Left renal pelvis (tissue), 4 donors: ENCODE results near the gene C7orf33. TPM values are rescaled to one million over a fixed set of nuclear protein-coding genes. Genes with fewer than 3 reads are reported as not detected.
"Not testable (repeated sequence)": the region's sequence is repeated elsewhere in the genome, so short reads cannot be mapped to it uniquely, and the experiment has no call there.

ENCODE experiments used
- DNase-seq, 4 donors: peaks; one replicate each; pipeline ENCODE4 v3.0.0-alpha.2; 2013; ENCODE audit warnings: low read depth in 4 of 4, low spot score in 3 of 4
- polyA plus RNA-seq, 4 donors: library from polyadenylated mRNA; unstranded; fragments of 120-200 nt; gene quantifications; one replicate each; pipeline ENCODE4 v1.2.1, GENCODE V29; 2013; ENCODE audit not compliant: insufficient read length in 4 of 4

C7orf33 gene
- polyA plus RNA-seq, 4 donors: not detected

- no peak for DNase-seq
Measured at GRCh38 chr7:148579366-148579765, 11.2 kb upstream of the C7orf33 start.

- DNase-seq: no peak
Measured at GRCh38 chr7:148580446-148580845, 10.1 kb upstream of the C7orf33 start.

- DNase-seq: no peak
Measured at GRCh38 chr7:148581624-148582023, 8.9 kb upstream of the C7orf33 start.

- DNase-seq: no peak
Measured at GRCh38 chr7:148584154-148584827, 6.3 kb upstream of the C7orf33 start.

GRCh38 chr7:148585399-148585798 is 5.2 kb upstream of the C7orf33 start:
- no peak for DNase-seq

GRCh38 chr7:148587076-148587475 is 3.5 kb upstream of the C7orf33 start:
- no peak for DNase-seq

- DNase-seq: no peak
Measured at GRCh38 chr7:148588168-148588567, 2.4 kb upstream of the C7orf33 start.

- DNase-seq: no peak
Measured at GRCh38 chr7:148588670-148589131, 1.9 kb upstream of the C7orf33 start.

- no peak for DNase-seq
Measured at GRCh38 chr7:148589640-148590039, 926 bp upstream of the C7orf33 start.

GRCh38 chr7:148596354-148596753 is 5.8 kb downstream of the C7orf33 start:
- not testable (repeated sequence) for DNase-seq

- DNase-seq: no peak
Measured at GRCh38 chr7:148598351-148598750, 7.8 kb downstream of the C7orf33 start.

GRCh38 chr7:148605350-148605749 is 14.8 kb downstream of the C7orf33 start:
- no peak for DNase-seq

GRCh38 chr7:148607151-148607661 is 16.6 kb downstream of the C7orf33 start:
- DNase-seq: no peak

GRCh38 chr7:148609045-148609725 is 18.6 kb downstream of the C7orf33 start:
- DNase-seq: no peak

- DNase-seq: no peak
Measured at GRCh38 chr7:148611692-148612091, 21.1 kb downstream of the C7orf33 start.

GRCh38 chr7:148615085-148615730 is 24.6 kb downstream of the C7orf33 start:
- DNase-seq: no peak

GRCh38 chr7:148620749-148621359 is 30.3 kb downstream of the C7orf33 start:
- no peak for DNase-seq

GRCh38 chr7:148621563-148621962 is 31.0 kb downstream of the C7orf33 start:
- DNase-seq: no peak

- DNase-seq: no peak
Measured at GRCh38 chr7:148622887-148623585, 32.5 kb downstream of the C7orf33 start.

- no peak for DNase-seq
Measured at GRCh38 chr7:148623586-148624282, 33.2 kb downstream of the C7orf33 start.
